RPMI8226 (cell line): Measurements from ENCODE around the gene HIF3A.
"Not testable (repeated sequence)": the region's sequence is repeated elsewhere in the genome, so short reads cannot be mapped to it uniquely, and the experiment has no call there.

Experiments used
- DNase-seq: peaks from one replicate; pipeline ENCODE4 v3.0.0-alpha.2; 2015

HIF3A gene

DNA sequence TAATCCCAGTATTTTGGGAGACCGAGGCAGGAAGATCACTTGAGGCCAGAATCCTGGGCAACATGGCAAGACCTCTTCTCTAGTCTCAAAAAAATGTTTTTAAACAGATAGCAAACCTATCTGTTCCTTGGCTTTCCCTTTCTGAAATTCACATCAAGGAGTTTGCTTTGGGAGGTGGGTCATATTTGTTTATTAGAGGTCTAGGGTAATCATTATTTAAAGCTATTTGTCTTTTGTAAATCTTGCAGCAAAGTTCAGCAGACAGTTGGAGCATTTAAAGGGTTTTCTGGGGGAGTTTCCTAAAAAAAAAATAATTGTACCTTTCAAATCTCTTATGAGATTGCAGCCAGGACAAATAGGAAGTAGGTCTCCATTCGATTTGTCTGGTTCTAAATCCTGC lies 67.5 kb downstream of the HIF3A start:
- DNase-seq = no peak

DNA sequence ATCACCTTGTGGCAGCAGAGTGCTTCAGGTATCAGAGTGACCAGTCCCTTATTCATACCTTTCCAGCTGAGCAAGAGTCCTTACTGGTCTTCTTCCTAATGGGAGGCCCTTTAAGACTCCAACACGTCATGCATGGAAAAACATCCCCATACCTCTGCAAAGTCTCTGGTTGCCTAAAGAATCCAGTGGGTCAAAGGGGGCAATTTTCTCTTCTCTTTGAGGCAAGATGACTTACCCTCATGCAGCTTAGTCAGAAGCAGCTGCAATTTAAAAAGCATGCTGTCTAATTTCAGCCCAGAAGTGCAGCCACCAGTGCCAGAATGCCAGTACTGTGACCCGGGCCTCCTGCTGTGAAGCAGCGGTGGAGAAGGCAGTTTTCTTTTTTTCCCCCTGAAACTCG lies 68.7 kb downstream of the HIF3A start:
- no peak for DNase-seq

DNA sequence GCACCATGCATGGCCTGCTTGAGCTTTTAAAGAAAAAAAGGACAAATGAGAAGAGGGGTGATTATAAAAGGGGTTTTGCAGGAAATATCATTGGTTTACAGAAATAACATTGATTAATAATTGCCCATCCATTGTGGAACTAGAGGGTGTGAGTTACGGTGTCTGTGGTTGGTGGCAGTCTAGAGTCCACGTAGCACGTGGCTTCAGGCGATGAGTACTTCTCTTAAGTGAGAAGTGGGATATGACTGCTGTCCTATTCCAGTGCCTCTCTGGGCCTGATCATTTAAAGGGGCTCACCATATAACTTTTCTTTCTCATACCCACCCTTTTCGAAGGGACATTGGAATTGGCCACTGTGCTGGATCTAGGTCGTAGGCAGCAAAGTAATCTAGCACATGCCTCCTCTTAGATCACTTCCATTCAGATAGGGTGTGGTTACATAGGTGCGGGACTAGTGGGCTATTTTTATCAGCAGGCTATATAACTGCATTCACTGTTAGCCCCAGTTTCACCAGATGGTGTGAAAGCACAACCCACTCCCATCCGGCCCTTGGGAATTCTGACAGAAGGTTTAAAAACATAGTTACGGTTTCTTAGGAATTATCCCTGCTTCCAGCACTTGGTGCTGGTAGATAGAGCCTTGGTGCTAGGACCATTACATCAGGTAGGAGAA lies 69.9 kb downstream of the HIF3A start:
- DNase-seq = no peak

DNA sequence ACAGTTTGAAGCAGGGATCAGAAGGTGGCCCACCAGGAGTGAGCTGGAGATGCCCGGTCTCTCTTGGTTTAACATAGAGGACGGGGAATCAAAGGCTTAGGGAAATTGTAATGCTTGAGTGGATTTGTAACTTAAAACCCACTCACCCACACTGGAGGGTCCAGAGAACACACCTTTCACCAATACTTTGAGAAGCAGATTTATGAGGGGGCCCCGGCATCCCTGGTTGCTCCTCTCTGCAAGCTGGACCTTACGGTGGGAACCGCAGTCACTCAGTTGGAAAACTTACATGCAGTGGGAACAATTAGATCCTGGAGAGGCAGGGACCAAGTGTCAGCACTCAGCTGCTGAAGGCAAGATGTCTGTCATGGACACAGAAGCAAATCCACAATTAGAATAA lies 70.6 kb downstream of the HIF3A start:
- DNase-seq = no peak

DNA sequence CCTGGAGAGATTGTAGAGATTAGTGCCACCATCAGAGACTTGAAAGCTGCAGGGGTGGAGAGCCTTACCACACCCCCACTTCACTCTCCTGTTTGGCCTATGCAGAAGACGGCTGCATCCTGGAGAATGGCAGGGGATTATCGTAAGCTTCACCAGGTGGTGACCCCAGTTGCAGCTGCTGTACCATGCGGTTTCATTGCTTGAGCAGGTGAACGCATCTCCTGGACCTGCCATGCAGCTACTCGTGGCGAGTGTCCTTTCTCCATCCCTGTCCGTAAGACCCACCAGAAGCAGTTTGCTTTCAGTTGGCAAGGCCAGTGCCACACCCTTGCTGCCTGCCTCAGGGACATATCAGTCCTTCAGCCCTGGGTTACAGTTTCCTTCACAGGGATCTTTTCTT lies 71.3 kb downstream of the HIF3A start:
- DNase-seq = no peak

DNA sequence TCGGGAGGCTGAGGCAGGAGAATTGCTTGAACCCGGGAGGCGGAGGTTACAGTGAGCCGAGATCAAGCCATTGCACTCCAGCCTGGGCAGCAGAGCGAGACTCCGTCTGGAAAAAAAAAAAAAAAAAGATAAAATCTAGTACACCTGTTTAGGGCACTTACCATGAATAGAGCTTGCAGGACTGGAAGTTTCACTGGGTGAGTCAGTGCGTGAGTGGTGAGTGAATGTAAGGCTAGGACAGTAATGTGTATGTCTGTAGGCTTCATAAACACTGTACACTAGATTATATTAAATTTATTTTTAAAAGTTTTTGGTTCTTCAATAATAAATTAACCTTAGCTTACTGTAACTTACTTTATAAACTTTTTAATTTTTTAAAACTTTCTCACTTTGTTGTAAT lies 73.0 kb downstream of the HIF3A start:
- DNase-seq = no peak

DNA sequence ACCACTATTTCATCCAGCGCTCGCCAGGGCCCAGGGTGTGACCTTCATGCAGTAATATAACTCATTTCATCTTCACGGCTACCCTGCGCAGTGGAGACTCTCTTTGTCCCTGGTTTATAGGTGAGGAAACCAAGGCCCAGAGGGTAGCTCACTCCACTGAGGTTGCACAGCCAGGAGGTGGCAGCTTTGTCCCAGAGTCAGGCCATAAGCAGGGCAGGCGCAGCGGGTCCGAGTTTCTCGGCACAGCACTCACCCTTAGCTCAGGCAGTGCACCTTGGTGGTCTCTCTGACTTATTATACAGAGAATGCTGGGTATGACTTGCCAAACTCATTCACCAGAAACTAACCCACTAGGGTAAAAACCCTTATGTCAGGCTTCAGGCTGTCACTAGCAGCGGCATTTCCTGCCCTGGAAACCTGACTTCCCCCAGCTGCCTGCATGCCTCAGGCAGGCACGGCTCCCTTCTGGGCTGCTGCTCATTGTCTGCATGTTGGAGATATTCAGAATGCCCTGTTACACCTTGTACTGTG lies 74.6 kb downstream of the HIF3A start:
- DNase-seq = no peak

DNA sequence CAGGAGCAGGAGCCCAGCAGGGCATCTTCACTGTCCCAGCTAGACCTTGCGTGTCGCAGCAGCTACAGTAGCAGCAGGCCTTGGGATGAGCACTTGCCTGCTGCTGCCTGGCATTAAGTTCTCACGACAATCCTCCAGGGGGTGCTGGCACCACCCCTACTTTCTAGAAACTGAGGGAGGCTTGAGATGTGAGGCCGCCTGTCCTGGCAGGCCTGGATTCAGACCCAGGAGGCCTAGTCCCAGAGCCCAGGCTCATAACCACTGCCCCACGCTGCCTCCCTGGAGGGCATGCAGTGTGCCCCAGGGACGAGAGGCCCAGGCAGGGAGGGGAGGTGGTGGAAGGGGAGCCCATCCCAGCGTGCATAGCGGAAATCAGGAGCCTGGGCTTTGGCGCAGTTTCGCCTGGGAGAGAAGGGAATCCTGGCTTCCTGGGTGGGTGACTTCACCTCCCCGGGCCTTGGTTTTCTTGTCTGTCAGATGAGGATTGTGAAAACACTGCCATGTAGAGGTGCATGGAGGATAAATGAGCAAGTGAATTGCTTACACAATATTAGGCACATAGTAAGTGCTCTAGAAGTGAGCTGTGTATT lies 76.2 kb downstream of the HIF3A start:
- no peak for DNase-seq

DNA sequence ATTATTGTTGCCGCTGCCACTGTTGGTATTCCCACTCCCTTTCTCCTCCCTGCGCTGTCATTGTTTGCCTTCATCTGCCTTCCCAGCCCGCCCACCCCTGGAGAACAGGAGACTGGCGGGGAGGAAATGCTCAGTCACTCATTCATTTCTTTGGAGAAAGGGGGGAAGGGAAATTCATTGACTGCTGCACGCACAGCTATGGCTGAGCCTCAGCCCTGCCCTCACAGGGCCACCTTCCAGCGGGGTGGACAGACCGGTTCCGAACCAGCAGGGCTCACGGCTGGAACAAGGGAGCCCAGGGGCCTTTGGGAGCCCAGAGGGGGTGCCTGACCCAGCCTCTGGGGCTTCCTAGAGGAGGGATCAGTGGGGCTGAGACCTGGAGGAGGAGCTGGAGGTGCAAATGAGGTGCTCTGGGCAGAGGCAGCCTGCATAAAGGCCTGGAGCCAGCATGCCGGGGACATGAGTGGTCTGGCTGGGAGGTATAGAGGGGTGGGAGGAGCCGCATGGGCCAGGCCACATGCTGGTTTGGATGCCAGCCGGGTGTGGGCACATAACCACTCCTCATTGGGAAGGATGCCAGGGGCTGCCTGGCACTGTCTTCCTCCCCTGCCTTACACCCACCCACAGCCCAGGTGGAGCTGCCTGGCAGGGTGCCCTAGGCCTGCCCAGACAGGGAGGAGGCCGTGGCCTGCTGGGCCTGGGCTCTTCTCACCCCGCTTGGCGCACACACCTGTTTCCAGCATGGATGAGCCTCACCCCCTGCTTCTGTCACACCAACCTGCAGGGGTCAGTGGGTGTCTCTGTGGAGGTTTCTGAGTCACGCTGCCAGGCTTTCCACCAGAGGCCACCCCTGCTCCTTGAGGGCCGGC lies 76.9 kb downstream of the HIF3A start:
- DNase-seq = peak; percentile 98

DNA sequence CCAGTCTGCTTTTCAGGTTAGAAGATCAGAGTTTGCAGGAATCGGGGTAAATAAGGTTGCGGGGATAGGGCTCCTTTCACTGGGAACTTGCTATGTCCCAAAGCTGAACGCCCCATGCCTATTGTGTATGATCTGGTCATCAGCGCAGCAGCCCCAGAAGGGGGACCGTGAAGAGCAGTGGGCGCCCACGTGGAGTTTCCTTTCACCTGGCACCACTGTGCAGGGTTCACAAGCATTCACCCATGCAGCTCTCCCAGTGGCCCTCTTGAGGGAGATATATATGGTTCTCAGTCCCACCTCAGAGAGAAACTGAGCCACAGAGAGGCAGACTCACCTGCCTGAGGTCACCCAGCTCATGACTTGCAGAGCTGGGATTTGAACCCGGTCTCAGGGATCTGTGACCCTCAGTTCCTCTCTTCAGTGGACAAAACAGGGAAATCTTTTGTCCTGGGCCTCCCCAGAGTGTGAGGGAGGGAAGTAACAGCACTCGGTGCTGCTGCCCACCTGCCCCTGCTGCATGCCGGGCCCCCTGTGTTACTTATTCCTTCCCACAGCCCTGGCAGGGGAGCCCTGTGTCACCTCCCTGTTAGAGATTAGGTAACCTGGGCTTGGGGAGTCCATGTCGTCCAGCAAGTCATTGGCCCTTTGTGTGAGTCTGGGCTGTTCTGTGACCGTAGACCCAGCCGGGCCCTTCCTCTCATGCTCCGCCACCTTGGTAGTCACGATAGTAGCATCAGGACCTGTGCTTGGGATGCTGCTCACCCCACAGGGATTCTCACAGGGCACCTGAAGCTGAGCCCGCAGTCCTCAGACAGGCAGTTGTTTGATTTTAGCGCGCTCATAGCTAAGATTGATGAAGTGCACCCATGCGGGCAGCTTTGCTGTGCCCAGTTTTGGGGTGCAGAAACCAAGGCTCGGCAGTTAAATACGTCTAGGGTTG lies 78.0 kb downstream of the HIF3A start:
- DNase-seq = no peak

DNA sequence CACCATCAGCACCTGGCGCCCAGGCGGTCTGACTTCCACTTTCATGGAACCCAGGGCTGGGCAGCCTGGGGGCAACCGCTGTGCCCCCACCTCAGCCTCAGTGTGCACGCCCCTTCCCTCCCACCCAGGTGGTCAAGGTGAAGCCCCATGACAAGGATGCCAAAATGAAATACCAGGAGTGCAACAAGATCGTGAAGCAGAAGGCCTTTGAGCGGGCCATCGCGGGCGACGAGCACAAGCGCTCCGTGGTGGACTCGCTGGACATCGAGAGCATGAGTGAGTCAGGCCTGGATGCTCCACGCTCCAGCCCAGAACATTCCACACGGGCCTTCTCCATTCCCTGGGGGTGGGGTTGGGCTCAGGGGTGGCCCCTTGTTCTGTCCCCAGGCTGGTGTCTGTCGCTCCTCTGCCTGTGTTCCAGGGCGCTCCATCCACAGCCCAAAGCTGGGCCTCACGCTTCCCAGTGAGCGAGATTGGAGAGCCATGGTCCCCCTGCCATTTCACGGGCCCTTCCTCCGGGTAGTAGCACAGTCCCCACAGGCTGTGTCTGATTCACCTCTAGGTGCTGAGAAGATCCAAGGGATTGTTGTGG lies 78.7 kb downstream of the HIF3A start:
- not testable (repeated sequence) for DNase-seq

DNA sequence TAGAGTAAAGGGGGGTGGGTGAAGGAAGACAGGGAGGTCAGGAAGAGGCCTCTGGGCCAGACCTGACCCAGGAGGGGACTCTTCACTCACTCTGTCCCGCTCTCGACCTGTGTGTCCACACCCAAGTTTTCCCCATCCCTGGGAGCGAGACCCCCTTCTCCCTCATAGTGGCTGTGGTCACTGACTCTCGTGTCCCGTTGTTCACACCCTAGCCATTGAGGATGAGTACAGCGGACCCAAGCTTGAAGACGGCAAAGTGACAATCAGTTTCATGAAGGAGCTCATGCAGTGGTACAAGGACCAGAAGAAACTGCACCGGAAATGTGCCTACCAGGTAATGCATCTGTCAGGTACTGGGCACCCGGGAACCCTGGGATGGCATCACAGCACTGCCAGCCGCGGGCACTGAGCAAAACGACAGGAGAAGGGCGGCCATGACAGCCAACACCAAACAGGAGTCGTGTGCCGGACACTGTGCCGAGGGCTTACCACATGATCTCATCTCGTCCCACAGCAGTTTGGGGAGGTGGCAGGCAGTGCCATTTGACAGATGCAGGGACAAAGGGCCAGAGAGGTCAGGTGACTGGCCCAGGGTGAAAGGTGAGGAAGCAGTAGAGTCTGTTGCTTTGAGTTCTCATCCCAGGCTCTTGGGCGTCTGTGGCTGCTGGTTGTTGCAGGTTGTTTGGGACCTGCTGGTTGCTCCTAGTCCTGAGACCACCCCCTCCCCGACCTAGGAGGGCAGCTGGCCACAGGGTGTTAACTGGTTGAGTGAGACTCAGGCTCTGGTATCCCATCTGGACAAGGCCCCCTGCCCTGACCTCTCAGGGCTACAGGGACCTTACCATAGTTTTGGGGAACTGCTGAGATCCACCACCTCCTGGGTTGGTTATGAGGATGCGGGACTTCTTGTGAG lies 79.7 kb downstream of the HIF3A start:
- no peak for DNase-seq

DNA sequence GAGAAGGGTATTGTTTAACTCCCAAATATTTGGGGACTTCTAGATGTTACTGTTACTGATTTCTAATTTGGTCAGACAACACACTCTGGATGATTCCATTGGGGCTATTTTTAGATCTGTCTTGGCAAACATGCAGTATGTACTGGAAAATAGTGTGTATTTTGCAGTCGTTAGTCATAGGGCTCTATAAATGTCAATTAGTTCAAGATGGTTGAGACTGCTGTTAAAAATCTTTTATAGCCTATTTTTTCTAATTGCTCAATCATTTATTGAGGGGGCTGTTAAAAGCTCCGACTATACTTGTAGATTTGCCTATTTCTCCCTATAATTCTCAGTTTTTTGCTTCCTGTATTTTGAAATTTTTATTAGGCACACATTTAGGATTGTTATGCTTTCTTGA lies 81.4 kb downstream of the HIF3A start:
- no peak for DNase-seq

DNA sequence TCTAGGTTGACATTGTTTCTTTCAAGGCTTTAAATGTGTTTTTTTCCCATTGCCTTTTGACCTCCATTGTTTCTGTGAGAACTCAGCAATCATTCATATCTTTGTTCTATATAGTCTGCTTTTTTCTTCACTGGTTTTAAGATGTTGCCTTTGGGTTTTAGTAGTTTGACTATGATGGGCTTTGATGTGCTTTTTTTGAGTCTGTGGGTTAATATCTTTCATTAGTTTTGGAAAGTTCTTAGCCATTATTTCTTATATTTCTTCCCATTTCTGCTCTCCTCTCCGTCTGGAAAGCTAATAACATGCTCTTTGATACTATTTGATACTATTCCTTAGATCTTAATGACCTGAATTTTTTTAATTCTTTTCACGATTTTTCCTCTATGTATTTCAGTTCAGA lies 83.8 kb downstream of the HIF3A start:
- no peak for DNase-seq

DNA sequence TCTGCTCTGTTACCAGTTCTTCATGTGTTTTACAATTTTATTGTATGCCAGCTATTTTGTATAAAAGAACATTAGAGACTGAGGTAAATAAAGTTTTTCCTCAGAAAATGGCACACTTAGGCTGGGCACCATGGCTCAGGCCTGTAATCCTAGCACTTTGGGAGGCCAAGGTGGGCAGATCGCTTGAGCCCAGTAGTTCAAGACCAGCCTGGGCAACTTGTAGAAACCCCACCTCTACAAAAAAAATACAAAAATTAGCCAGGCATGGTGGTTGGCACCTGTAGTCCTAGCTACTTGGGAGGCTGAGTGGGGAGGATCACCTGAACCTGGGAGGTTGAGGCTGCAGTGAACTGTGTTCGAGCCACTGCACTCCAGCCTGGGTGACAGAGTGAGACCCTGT lies 84.5 kb downstream of the HIF3A start:
- DNase-seq = no peak

DNA sequence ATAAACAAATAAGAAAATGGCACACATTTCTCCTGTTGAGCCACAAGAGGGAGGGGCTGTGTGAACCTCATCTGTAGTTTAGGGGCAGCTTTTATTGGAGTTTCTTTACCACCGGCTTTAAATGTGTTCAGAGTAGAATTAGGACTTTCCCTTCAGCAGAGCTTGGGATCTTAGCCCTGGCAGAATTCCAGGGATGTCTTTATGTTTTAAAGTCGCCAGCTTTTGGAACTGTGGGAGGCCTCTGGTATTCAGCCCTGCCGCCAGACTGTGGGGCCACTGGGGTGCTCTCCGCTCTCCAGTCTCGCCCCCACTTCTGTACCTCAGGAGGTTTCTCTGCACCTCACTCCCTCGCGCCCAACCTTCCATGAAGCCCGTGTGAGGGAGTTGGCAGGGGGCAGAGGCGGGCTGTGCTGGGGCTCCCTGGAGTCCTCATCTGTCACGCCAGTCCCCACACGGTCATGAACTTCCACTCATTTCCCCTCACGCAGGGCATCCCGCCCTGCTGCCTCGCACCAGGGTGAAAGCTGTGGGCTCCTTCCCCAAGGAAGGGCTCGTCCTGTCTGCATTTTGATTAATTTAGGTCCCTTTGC lies 85.0 kb downstream of the HIF3A start:
- no peak for DNase-seq

DNA sequence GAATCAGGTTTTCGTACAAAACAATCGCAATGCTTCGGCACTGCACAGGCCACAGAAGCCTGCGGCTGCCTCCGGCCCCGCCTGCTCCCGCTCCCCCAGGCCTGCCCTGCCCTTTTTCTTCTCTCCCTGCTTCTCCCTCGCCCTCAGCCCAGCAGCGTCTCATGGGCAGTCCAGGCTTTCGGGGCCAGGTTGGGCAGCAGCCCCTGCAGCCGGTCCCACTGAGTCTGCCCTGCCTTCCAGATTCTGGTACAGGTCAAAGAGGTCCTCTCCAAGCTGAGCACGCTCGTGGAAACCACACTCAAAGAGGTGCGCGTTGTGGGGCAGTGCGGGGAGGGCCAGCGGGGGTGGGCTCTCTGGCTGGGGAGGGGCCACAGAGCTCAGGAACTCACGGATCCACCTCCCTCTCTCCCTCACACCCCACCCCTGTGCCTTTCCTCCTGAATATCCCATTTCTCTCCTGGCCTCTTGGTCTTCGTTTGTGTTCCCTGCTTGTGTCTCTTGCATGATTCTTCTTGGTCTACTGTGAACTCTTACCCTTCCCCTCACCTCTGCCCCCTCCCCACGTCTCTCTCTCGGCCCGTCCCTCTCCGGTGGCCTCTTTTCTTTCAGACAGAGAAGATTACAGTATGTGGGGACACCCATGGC lies 86.5 kb downstream of the HIF3A start:
- no peak for DNase-seq

DNA sequence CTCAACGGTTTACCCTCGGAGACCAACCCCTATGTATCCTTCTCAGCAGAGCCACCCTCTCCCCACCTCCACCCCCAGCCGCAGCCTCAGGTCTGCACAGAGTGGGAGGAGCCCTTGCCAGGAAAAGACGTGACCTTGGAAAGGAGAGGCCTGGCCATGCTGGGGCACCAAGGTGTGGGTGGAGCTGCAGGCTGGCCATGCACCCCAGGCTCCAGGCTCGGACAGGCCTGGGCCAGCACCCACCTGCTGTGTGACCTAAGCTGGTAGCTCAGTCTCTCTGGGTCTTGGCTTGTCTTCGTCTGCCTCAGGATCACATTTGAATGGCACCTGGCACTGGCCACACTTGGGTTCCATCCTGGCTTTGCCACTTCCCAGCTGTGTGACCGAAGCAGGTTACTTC lies 87.0 kb downstream of the HIF3A start:
- DNase-seq = no peak

DNA sequence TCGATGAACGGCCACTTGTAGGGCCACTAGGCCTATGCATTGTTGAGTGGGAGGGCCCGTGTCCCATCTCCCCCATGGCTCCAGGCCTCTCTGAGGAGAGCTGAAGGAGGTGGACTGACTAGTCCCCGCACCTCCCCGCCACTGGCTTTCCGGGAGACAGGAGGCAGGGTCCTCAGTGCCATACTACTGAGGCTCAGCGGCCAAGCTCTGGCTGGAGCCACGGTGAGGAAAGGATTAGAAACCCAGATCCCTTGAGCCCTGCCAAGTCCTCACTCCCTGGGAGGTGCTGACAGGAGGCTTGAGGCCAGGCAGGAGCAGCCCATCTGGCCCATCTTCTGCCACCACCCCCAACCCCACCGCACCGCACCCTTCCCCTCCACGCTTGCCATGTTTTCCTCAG lies 87.6 kb downstream of the HIF3A start:
- DNase-seq = no peak

DNA sequence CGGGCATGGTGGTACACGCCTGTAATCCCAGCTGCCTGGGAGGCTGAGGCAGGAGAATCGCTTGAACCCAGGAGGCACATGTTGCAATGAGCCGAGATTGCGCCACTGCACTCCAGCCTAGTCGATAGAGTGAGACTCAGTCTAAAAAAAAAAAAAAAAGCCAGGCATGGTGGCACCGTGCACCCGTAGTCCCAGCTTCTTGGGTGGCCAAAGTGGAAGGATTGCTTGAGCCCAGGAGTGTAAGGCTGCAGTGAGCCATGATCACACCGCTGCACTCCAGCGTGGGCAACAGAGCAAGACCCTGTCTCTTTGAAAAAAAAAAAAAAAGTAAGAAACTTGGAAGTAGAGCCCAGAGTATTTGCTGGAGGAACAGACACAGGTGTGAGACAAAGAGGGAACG lies 88.8 kb downstream of the HIF3A start:
- no peak for DNase-seq
